Upper lobe of right lung (tissue), 1 donor: ENCODE results near the gene KIF11. TPM values are rescaled to one million over a fixed set of nuclear protein-coding genes. Genes with fewer than 3 reads are reported as not detected.
A peak's percentile ranks its signal among the peaks of the same experiment; 100 is the strongest.
"Not testable (repeated sequence)": the region's sequence is repeated elsewhere in the genome, so short reads cannot be mapped to it uniquely, and the experiment has no call there.

Source experiments
- ATAC-seq: fragments of 200-7000 bp; cut with Tn5 transposase; one replicate; pipeline ENCODE4 v1.9.1; 2020; ENCODE audit warnings: mild to moderate bottlenecking, moderate library complexity
- DNase-seq: peaks from one replicate; pipeline ENCODE4 v3.0.0-alpha.2; 2020
- H3K27ac ChIP-seq: fragments of 200-600 bp; one replicate; pipeline ENCODE4 v1.8.0; 2022
- H3K27me3 ChIP-seq: fragments of 200-600 bp; one replicate; pipeline ENCODE4 v1.8.0; 2022; ENCODE audit warnings: mild to moderate bottlenecking
- H3K36me3 ChIP-seq: fragments of 200-600 bp; one replicate; pipeline ENCODE4 v1.8.0; 2022
- H3K4me1 ChIP-seq: fragments of 200-600 bp; one replicate; pipeline ENCODE4 v1.8.0; 2022
- H3K4me3 ChIP-seq: fragments of 200-600 bp; one replicate; pipeline ENCODE4 v1.8.0; 2022; ENCODE audit warnings: mild to moderate bottlenecking
- H3K9me3 ChIP-seq: fragments of 200-600 bp; one replicate; pipeline ENCODE4 v1.8.0; 2022
- CTCF ChIP-seq: fragments of 200-600 bp; IDR thresholded peaks from one replicate; pipeline ENCODE4 v1.8.0; 2022; ENCODE audit warnings: antibody characterized with exemption
- intact Hi-C: fragments of 100-400 bp; cut with DNase I; formaldehyde crosslinking; loops from one replicate; pipeline ENCODE4 v1.11.0; 2022
- total RNA-seq: library from RNA; stranded (reverse); fragmentation: NEBNext Ultra II Directional; extraction: Animal tissue kit (Norgen Biotek cat#: 25700); gene quantifications from one replicate; pipeline ENCODE4 v1.2.1, GENCODE V29; 2021
- donor health status: DM: no; HTN: yes; CAD: no; lungs with severe emphysema.

KIF11 gene
- total RNA-seq, 1 donor from 2014 or later: 0.93 TPM

- H3K4me1 ChIP-seq: peaks cover 20% of the 10 kb centered on the region
- no peaks in the 10 kb centered on the region for H3K9me3 ChIP-seq
- ATAC-seq: no peak
- no peak for TF ChIP-seq CTCF
- H3K4me3 ChIP-seq: no peak overlapping the region
- intact Hi-C loops: loop anchor here (10.0 kb wide), 1 partner anchor 61 kb away; no protein-coding TSS in a partner anchor
- no peak for DNase-seq
- H3K27me3 ChIP-seq: no peaks in the 10 kb centered on the region
- no peaks in the 10 kb centered on the region for H3K36me3 ChIP-seq
- no peak overlapping the region for H3K27ac ChIP-seq
Measured at GRCh38 chr10:92575961-92576360, 17.0 kb upstream of the KIF11 start.

GRCh38 chr10:92582347-92582746, 10.6 kb upstream of the KIF11 start:
- not testable (repeated sequence) for DNase-seq

GRCh38 chr10:92590623-92591549, 2.0 kb upstream of the KIF11 start:
- TF ChIP-seq CTCF: no peak
- ATAC-seq (peak; percentile 5), DNase-seq (peak; percentile 65)

More at GRCh38 chr10:92582347-92582746, 10.6 kb upstream of the KIF11 start:
- intact Hi-C loops, H3K4me3 ChIP-seq, ATAC-seq, H3K36me3 ChIP-seq, H3K4me1 ChIP-seq, H3K9me3 ChIP-seq, H3K27me3 ChIP-seq, H3K27ac ChIP-seq: not testable (repeated sequence)

GRCh38 chr10:92591550-92592022, 1.3 kb upstream of the KIF11 start:
- H3K4me1 ChIP-seq: peaks cover 8% of the 10 kb centered on the region
- H3K27ac ChIP-seq: peak overlapping the region; percentile 92
- H3K27me3 ChIP-seq: no peaks in the 10 kb centered on the region
- intact Hi-C loops: no loop called here
- H3K9me3 ChIP-seq: no peaks in the 10 kb centered on the region
- peak overlapping the region; percentile 86 for H3K4me3 ChIP-seq
- no peaks in the 10 kb centered on the region for H3K36me3 ChIP-seq
- peak; percentile 96 for ATAC-seq
- TF ChIP-seq CTCF: no peak
- DNase-seq: peak; percentile 97

More at GRCh38 chr10:92590623-92591549, 2.0 kb upstream of the KIF11 start:
- Histone ChIP-seq H3K9me3 (no peaks in the 10 kb centered on the region), H3K27ac (peak overlapping the region; percentile 92), H3K4me3 (peak overlapping the region; percentile 86), H3K27me3 (no peaks in the 10 kb centered on the region), H3K36me3 (no peaks in the 10 kb centered on the region), H3K4me1 (peaks cover 8% of the 10 kb centered on the region)
- intact Hi-C loops: no loop called here

GRCh38 chr10:92593619-92594588, 974 bp downstream of the KIF11 start:
- no peak for DNase-seq

More at GRCh38 chr10:92593619-92594588, 974 bp downstream of the KIF11 start:
- Histone ChIP-seq H3K27ac (no peak overlapping the region), H3K4me3 (peak overlapping the region; percentile 86), H3K4me1 (peaks cover 8% of the 10 kb centered on the region), H3K27me3 (no peaks in the 10 kb centered on the region), H3K9me3 (no peaks in the 10 kb centered on the region), H3K36me3 (no peaks in the 10 kb centered on the region)
- no peak for TF ChIP-seq CTCF
- no peak for ATAC-seq
- intact Hi-C loops: no loop called here
